Measurements from ENCODE around the gene HAUS3. TPM values are rescaled to one million over a fixed set of nuclear protein-coding genes. Genes with fewer than 3 reads are reported as not detected.
"Not testable (repeated sequence)": the region's sequence is repeated elsewhere in the genome, so short reads cannot be mapped to it uniquely, and the experiment has no call there.

The HAUS3 gene
- polyA plus RNA-seq, 1 donor, result 12.3 TPM

DNA sequence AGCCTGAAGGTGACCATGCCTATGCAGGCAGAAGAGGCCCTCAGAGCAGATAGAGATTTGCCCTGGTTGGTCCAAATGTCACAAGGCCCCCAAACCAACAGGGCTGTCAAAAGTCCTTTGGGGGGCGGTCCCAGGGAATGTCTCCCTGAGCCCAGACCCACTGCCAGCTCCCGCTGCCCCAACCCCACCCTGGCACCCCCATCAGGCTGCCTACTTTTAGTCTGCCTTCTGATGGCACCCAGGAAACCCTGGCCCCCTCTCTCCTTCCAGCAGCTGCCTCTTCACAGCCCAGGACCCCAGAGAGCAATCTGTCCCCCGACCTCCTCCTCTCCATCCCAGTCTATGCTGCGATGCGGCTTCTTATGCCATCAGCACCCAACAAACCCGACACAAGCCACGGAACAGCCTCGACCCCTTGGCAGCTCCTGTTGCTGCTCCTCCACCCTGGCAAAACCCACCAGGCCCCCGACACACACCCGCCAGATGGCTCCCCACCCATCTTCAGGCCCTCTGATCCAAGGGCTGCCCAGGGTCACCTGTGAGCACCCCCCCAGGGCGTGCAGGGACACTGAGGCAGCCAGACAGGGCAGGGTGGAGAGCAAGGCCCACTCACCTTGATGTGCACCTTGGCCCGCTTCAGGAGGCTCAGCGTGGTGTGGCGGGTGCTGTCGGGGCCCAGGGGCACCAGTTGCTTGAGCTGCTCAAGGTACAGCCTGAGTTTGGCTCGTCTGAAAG lies 10.0 kb upstream of the HAUS3 start:
- no peak for DNase-seq (ENCODE audit: low read depth)

DNA sequence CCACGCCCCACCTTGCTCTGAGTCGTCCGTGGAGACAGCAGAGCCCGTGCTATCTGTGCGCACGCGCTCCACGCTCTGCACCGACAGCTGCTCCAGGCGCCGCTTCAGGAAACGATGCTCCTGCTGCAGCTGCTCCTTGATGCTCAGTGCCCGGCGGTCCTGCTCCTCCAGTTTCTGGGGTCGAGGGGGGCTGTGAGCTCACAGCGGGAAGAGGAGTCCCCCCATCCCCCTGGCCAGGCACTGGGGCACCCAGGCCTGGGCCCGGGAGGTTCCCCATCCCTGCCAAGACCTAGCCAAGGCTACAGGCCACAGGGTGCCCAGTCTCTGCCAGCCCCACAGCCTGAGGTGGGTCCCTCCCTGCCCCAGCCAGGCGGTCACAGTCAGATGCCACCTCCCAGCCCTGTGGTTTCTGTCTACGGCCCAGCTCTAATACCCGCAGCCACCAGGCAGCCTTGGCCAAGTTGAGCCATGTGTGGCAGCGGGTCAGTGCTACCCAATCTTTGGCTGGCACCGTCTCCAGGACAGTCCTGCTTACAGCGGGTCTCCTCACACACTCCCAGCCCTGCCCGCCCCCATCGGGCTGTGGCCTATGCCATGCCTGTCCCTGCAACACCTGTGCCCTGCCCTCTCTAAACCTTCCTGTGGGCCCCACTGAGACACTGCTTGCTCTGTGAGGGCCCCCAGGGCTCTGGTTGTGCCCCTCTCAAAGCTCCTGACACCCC lies 9.3 kb upstream of the HAUS3 start:
- DNase-seq (ENCODE audit: low read depth), result no peak

DNA sequence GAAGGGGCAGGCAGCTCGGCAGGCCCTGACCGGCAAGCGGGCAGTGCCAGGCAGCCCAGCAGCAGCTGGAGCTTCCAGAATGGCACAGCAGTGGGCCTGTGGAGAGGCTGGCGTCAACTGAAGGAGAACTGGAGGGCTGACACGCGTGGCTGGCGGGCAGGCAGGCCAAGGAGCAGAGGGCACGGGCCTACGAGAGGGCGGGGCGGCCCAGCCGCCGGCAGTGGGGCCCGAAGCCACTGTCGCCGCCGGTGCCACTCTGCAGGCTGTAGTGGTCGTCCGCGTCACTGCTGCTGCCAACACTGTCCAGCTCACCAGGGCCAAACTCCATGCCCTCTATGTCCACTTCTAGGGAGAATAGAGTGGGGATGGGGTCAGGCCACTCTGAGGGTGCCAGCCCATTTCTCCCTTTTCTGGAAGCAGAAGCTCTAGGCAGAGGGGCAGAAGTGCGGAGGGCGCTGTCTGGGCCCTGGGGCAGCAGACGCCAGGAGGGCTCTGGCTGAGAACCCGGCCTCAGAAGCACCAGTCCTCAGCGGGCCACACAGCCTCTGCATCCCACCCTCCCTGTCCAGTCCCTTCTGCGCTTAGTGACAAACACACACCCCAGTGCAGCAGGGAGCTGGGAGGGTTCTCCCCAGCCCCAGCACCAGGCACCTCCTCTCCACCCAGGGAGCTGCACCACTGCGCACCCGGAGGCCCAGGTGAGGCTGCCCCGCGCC lies 8.6 kb upstream of the HAUS3 start:
- no peak for DNase-seq (ENCODE audit: low read depth)

DNA sequence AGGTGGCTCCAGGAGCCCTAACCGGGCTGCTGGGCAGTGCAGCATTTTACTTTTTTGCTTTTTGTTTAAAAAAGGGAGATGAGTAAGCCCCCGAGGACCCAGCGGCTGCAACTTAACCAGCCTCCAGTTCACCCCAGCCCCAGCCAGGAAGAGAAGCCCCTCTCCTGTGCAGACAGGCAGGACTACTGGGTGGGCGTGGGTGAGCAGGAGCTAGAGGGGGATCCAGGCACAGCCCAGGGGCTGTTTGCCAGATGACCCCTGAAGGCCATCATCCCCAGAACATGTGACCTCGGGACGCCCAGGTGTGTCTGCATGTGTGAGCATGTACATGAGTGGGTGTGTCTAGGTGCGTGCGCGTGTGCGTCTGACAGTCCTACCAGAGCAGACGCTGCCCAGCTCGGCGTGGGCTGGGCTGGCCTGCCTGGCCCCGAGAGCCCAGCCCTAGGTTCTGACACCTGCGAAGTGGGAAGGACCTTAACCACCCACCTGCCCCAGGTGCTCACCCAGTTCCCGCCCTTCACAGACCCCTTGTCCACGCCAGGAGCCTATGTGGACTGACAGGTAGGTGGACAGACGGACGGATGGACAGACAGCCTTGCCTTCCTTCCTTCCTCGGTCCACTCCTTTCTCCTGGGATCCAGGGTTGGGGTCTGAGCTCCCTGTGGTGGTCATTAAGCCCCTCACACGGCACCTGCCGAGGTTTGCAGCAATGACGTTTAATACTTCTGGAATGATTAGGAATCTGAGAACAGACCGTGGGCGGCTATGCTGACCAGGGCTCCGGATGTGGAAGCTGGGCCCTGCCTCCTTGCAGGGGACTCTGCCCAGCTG lies 7.8 kb upstream of the HAUS3 start:
- no peak for DNase-seq (ENCODE audit: low read depth)

DNA sequence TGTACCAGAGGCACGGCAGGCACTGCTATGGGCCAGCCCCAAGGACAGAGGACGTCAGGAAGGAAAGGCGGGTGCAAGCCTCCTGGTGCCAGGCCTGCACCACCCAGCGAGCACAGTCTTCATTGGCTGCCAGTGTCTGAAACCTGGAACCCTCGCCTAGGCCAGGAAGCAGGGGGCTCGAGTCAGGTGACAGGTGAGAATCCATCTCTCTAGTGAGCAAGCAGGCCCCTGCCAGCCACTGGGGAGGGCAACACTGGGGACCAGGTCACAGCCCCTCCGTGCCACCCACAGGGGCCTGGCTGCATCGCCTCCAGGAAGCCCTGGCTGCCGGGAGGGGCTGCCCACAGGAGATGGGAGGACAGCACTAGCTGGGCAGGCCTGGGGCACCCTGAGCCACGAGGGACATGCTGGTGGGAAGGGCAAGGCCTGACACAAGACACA lies 6.9 kb upstream of the HAUS3 start:
- DNase-seq (ENCODE audit: low read depth), result no peak

DNA sequence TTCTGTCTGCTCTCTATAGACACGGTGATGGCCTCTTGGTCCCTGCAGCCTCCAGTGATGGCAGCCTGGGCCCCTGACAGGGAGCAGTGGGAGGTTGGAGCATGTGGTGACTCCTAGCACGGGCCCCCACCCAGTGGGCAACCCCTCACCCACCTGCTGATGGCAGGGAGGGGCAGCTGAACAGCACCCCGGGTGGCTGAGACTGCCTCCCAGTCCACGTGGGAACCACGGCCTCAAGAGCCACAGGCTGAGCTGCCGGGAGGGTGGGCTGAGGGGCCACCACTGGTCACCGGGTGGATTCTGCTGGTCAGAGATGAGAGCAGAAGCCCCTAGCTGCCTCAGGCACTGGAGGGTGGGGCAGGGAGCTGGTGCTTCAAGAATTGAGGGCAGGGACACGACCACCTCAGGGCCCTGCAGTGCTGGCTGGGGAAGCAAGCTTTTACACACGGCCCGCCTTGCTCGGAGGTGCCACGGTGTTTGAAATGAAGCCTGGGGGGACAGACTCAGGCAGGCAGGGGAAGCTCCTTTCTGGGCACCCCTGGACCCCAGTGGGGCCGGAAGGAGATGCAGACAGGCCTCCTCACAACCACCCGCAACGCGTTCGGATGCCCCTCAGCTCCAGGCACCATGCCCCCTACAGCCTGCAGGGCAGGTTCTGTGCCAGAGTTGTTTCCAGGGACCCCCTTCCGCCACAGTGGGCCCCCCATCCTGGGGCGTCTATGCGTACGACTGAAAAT lies 6.3 kb upstream of the HAUS3 start:
- DNase-seq (ENCODE audit: low read depth), result no peak

DNA sequence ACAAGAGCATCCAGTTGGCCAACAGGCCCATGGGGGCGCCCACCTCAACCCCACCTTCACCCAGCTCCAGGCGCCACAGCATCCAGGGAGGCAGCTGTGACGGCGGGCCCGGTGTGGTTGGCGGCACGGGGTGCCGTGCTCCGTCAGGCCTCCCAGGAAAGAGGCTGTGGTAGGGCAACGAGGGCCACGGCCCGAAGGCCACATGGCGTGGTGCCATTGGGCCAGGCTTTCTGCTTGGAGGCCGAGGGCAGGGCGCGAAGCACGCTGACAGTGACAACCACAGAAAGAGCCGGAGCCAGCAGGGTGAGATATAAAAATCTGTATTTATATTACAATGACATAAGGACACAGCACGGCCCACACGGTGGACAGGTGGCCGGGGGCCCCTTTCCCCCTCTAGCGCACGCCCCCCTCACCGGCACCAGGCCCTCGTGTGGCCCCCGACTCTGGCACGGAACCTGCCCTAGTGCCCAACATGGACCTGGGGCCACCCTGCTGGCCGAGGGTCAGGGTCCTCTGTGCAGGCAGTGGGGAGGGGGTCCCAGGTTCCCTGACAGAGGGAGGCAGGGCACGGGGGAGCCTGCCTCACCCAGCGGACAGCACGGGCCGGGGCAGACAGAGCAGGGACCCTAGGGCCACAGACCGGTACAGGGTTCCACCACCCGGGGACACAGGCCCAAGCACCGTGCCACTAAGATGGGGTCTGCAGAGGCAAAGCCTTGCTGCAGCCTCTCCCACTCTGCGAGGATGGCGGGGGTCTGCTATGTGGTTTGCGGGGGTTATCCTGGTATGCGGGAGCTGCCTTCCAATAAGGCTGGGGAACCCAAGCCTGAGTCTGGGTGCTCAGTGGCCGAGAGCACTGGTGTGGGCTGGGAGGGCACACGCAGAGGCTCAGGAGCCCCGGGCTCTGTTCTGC lies 5.5 kb upstream of the HAUS3 start:
- DNase-seq (ENCODE audit: low read depth), result no peak

DNA sequence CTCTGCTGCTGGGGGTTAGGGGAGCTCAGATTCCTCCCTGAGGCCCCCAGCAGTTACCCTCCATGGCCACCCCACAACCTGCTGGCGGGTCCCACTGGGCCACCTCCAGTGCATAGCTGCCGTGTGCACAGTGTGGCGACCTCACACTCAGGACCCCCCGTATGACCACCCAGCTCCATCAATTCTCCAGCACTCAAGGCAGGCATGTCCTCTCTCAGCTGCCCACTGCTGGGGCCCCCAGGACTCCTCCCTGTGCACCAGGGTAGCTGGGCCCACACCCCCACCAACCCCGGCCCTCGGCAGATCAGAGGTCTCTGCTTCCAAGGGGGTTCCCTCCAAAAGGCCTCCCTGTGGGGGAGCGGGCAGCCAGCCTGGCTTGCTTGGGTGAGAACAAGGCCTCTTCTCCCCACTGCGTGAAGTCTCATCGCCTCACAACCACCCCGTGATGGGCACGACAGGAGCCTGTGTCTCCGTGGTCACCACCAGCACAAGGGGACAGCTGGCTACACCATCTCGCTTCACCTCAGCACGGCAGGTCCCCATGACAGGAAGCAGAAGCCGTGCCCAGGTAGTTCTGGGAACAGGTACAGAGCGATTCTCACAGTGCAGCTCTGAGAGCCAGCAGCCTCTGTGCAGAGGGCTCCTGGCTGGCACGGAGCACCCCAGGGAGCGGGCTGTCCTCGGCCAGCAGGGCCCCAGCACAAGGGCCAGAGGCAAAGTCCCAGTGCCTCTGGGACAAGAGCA lies 4.6 kb upstream of the HAUS3 start:
- DNase-seq (ENCODE audit: low read depth), result no peak

DNA sequence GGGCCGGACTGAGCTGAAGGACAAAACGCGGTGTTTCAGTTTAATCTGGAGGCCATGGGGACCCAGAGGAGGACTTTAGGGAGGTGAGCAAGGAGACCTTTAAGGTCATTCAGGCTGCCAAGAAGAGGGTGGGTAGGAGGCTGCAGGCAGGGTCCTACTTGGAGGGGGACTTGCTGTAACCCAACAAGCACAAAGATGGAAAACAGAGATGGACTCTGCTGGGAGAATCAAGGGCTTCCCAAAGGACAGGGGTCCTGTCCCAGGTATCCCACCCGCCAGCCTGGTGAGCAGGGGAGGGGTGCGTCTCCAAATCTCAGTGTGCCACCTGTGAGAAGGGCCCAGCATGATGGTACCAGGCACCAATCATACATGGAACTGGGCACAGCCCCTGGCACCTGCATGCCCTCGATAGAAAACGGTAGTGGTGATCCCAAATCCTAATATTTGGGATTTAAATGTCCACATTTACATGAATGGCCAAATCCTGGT lies 3.9 kb upstream of the HAUS3 start:
- no peak for DNase-seq (ENCODE audit: low read depth)

DNA sequence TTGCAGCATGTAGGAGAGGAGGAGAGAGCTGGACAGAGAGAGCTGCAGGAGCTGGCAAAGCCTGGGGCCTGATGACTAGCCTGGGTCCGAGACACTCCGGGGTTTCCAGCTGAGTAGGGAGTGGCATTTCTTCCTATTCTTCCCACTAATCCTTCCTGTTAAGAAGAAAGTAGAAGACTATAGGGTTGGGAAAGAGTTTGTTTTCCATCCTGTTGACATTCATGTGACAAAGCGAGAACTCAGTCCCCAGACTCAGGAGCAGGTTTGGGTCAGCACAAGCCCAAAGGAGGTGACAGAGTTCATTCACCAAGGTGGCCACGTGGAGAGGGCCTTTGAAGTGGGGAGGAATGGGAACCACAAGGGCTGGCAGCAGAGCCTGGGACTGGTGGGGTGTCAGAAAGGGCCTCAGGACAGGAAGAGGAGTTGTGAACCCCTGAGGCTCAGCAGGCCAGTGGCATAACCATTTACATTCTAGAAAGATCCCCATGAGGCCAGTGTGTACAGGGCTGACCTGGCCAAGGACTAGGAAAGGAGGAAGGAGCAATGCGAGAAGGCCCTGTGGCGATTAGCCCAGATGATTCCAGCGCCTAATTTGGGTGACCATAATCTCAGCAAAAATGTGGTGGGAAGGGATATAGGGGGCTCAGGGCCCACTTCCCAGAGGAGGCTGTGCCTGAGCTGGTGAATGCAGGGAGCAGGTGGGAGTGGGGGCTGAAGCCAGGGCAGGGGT lies 3.3 kb upstream of the HAUS3 start:
- DNase-seq (ENCODE audit: low read depth), result no peak

DNA sequence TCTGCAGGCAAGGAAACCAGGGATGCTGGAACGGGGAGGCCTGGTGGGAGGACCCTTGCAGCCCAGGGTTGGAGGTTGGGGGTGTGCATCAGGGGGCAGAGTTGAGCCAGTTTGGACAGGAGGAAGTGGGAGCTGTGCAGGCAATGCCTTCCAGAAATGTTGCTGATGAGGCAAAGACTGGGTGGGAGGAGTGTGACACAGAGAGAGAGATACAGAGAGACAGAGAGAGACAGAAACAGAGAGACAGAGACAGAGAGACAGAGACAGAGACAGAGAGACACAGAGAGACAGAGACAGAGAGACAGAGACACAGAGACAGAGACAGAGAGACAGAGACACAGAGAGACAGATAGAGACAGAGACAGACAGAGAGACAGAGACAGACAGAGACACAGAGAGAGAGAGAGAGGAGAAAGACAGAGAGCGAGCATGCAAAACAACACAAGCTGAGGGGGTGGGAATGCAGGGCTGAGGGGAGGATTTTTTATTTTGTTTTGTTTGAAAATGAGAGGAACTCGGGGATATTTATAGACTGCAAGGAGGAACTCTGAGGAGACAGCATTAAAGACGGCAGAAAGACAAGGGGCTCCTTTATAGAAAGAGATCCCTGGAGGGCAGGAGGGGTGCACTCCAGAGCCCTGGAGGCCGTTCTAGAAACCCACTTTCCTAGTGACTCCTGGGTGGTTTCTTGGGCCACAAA lies 1.9 kb upstream of the HAUS3 start:
- DNase-seq (ENCODE audit: low read depth), result no peak

DNA sequence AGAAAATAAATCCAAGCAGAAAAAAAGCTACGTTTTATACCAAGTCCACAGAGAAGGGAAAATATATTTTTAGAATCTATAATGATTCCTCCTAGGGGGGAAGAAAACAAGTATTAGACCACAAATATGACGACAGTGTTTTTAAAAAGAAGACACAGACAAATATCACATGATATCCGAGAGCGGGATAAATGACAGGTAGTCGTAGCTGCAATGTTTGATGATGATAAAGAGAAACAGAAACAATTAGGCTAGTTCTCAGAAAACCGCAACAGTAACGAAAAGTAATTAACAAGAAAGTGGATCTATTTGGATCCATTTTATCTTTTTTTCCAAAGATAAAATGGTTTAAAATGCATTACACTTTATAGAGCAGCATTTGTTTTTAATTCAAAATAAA lies 918 bp downstream of the HAUS3 start:
- no peak for DNase-seq (ENCODE audit: low read depth)

DNA sequence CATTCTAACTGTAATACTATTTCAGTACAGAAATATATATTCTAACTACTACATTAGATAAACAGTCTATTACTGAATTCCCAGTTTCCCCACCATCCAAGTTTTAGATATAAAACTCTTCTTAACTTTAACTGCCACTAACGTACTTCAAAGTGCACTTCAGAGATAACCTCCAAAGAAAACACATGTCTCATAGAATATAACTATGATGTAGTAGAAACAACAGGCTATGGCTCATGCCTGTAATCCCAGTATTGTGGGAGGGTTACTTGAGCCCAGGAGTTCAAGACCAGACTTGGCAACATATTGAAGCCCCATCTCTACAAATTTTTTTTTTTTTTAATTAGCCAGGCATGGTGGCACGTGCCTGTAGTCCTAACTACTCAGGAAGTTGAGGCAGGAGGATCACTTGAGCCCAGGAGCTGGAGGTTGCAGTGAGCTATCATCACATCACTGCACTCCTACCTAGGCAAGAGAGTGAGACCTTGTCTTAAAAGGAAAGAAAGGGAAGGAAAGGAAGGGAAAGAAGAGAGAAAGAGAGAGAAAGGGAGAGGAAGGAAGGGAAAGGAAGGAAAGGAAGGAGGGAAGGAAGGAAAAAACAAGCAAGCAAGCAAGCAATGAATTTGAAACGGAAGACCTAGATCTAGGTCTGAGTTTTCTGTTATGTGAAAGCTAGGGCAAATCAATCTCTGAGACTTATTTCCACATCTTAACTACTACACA lies 4.8 kb downstream of the HAUS3 start:
- DNase-seq (ENCODE audit: low read depth), result no peak

DNA sequence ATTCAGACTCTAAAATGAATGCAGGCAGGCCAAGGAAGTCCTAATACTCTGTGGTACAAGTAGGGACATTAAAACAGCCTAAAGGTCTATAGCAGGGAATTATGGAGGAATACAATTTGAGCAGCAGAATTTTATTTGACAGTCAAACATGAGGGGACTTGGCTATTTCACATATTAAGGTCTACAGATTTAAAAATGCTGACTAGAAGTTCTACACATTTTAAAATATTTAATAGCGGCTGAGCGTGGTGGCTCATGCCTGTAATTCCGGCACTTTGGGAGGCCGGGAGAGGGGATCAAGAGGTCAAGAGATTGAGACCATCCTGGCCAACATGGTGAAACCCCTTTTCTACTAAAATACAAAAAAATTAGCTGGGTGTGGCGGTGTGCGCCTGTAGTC lies 10.8 kb downstream of the HAUS3 start:
- DNase-seq (ENCODE audit: low read depth), result no peak

DNA sequence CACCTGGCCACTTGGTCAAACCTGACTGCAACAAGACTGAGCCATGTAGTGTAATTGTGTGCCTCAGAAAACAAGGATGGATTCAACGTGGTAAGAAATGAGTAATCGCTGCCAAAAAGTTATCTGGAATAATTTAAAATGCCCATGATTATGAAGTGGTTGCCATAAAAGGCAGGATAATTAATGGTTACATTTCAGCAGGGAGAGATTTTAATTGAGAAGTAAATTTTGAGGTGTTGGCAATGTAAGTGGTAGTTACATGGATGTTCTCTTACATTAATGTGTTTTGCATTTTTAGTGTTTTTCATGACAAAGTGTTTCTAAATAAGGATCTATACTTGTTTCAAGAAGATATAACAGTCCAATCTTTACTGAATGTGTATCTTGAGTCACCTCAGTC lies 15.7 kb downstream of the HAUS3 start:
- no peak for DNase-seq (ENCODE audit: low read depth)

DNA sequence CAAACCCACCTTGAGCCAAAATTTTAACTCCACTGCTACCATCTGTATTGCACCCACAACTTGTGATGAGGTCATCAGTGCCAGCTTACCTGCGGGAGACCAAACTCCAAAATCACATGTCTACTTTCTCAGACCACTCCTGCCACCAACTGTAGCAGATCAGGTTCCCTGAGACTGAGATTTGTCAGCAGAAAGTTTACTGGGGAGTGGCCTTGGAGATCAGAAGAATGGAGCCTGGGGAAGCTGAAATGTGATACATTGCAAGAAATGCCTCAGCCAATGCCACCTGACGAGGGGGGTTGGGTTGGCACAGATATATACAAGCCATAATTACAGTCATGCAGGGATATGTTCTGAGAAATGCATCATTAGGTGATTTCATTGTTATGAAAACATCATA lies 19.1 kb downstream of the HAUS3 start:
- DNase-seq (ENCODE audit: low read depth), result no peak

DNA sequence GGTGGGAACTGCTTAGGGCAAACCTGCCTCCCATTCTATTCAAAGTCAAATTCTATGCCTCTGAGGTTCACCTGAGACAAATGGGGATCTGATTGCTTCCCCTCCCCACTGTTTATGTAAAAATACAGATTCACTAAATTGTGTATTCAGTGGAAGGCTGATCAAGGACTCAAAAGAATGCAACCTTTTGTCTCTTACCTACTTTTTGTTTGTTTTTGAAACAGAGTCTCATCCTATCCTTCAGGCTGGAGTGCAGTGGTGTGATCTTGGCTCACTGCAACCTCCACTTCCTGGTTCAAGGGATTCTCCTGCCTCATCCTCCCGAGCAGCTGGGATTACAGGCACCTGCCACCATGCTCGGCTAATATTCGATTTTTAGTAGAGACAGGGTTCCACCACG lies 20.5 kb downstream of the HAUS3 start:
- DNase-seq (ENCODE audit: low read depth), result not testable (repeated sequence)

Measured in forelimb muscle (tissue), 1 donor.